Colonic mucosa (tissue), 4 donors: ENCODE measurements around the gene KHDC1L. TPM values are rescaled to one million over a fixed set of nuclear protein-coding genes. Genes with fewer than 3 reads are reported as not detected.
A peak's percentile ranks its signal among the peaks of the same experiment; 100 is the strongest.

Experiments used
- DNase-seq: peaks from one replicate; pipeline ENCODE4 v3.0.0-alpha.2; 2020
- H3K27ac ChIP-seq: fragments of 200-600 bp; one replicate; pipeline ENCODE4 v1.8.0; 2021
- H3K27me3 ChIP-seq: fragments of 200-600 bp; one replicate; pipeline ENCODE4 v1.8.0; 2021
- H3K36me3 ChIP-seq: fragments of 200-600 bp; one replicate; pipeline ENCODE4 v1.8.0; 2021
- H3K4me1 ChIP-seq: fragments of 200-600 bp; one replicate; pipeline ENCODE4 v1.8.0; 2021; ENCODE audit warnings: mild to moderate bottlenecking
- H3K4me3 ChIP-seq: fragments of 200-600 bp; one replicate; pipeline ENCODE4 v1.8.0; 2021
- H3K9ac ChIP-seq, 2 donors: one replicate each; pipeline ENCODE4 v1.7.0; 2013; ENCODE audit warnings: control low read depth in 2 of 2, low read depth in 2 of 2, low read length in 2 of 2
- H3K9me3 ChIP-seq: fragments of 200-600 bp; one replicate; pipeline ENCODE4 v1.8.0; 2021
- intact Hi-C: fragments of 100-400 bp; cut with DNase I; formaldehyde crosslinking; loops from one replicate; pipeline ENCODE4 v1.14.1; 2022
- total RNA-seq, 2 donors: library from RNA; stranded (reverse); fragmentation: NEBNext Ultra II Directional in 1 of 2; extraction: Animal tissue kit (Norgen Biotek cat#: 25700) in 1 of 2; gene quantifications; one replicate each; pipeline ENCODE4 v1.2.1, GENCODE V29; 2021
- TF ChIP-seq, protein P1 (sequence below): fragments of 200-600 bp; IDR thresholded peaks from one replicate; pipeline ENCODE4 v1.8.0; 2022; ENCODE audit warnings: antibody characterized with exemption, mild to moderate bottlenecking
- donor health status: healthy.
- donor health status: DM: no; HTN: no; CAD: no.
- donor health status: DM: no; HTN: no; CAD: no.

KHDC1L gene
- total RNA-seq, 2 donors from 2014 or later: not detected

GRCh38 chr6:73180763-73181619 is 44.3 kb downstream of the KHDC1L start:
- no peak for DNase-seq
- H3K36me3 ChIP-seq: no peaks in the 10 kb centered on the region
- intact Hi-C loops: no loop called here
- H3K9ac ChIP-seq: no peak overlapping the region
- H3K4me3 ChIP-seq: no peak overlapping the region
- no peaks in the 10 kb centered on the region for H3K9me3 ChIP-seq
- H3K4me1 ChIP-seq: no peaks in the 10 kb centered on the region
- TF ChIP-seq, protein P1, sequence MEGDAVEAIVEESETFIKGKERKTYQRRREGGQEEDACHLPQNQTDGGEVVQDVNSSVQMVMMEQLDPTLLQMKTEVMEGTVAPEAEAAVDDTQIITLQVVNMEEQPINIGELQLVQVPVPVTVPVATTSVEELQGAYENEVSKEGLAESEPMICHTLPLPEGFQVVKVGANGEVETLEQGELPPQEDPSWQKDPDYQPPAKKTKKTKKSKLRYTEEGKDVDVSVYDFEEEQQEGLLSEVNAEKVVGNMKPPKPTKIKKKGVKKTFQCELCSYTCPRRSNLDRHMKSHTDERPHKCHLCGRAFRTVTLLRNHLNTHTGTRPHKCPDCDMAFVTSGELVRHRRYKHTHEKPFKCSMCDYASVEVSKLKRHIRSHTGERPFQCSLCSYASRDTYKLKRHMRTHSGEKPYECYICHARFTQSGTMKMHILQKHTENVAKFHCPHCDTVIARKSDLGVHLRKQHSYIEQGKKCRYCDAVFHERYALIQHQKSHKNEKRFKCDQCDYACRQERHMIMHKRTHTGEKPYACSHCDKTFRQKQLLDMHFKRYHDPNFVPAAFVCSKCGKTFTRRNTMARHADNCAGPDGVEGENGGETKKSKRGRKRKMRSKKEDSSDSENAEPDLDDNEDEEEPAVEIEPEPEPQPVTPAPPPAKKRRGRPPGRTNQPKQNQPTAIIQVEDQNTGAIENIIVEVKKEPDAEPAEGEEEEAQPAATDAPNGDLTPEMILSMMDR: peak; percentile 62
- no peak overlapping the region for H3K27ac ChIP-seq
- H3K27me3 ChIP-seq: no peaks in the 10 kb centered on the region

DNA sequence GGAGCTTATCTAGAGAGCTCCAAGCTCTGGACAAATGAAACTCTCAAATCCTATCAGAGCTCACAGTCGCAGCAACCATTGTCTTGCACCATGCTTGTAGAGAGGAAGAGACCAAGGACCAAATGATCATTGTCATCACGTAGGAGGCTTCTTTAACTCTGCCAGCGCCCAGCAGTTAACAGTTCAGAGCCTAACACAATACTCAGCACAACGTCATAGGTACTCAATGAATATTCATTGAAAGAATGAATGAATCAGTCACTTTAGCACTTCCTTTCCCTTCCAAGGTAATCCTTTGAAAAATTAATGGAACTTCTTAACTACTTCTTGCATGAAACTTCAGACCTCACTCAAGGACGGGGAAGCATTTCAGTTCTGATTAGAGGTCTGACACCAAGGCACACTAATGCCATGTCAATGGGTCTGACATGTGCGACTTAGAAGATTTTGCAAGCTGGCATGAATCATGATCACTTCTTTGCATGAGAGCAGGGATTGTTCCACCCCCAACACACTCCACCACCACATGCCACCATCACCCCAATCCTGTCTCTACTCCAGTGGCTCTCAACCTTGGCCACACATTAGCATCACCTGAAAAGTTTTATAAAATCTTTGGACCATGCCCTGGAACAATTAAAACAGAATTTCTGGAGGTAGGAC is 45.1 kb downstream of the KHDC1L start:
- no peak for DNase-seq
- Histone ChIP-seq H3K36me3 (no peaks in the 10 kb centered on the region), H3K9me3 (no peaks in the 10 kb centered on the region), H3K4me1 (no peaks in the 10 kb centered on the region), H3K9ac (no peak overlapping the region), H3K27ac (no peak overlapping the region), H3K4me3 (no peak overlapping the region), H3K27me3 (no peaks in the 10 kb centered on the region)
- intact Hi-C loops: no loop called here
- TF ChIP-seq, protein P1: no peak

DNA sequence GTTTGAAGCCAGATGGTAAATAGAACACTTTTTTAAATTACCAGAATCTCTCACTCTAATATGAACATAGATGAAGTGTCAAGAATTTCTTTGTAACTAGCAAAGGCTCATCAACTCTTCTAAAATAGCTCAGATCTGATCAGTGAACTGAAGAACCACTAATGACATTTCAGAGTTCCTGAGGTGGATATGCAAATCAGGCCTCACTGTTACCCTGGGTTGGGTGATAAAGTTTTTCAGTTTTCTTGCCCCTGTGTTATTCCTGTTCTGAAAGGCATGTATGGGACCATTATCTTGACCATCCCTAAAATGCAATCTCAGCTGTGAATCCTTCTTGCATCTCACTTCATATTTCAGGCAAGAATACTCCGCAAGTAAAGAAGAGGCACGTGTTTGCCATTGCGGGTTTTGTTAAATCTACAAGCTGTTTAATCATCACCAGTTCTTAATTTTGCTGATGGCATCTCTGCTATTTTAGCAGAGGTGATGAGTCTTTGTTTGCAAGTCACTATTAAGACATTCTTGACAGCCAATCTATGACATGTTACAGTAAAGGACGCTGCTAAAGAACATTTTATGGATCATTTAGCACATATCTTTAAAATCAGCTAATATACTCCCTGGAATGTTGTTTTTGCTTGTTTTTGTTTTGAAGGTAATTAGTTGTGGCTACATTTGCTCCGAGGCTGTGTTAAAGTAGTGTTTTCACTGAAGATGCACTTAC is 47.9 kb downstream of the KHDC1L start:
- DNase-seq: no peak
- Histone ChIP-seq H3K36me3 (no peaks in the 10 kb centered on the region), H3K27ac (no peak overlapping the region), H3K9ac (no peak overlapping the region), H3K4me1 (no peaks in the 10 kb centered on the region), H3K9me3 (no peaks in the 10 kb centered on the region), H3K4me3 (no peak overlapping the region), H3K27me3 (no peaks in the 10 kb centered on the region)
- intact Hi-C loops: no loop called here
- TF ChIP-seq, protein P1: no peak

DNA sequence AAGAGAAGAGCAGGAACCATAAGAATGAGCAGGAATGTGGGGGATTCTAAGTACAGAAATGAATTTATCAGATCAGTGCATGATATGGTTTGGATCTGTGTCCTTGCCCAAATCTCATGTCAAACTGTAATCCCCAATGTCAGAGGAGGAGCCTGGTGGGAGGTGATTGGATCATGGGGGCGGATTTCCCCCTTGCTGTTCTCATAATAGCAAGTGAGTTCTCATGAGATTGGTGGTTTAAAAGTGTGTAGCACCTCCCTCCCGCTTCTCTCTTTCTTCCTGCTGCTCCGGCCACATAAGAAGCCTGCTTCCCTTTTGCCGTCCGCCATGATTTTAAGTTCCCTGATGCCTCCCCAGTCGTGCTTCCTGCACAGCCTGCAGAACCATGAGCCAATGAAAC is 49.2 kb downstream of the KHDC1L start:
- DNase-seq: no peak
- no peaks in the 10 kb centered on the region for H3K4me1 ChIP-seq
- H3K27ac ChIP-seq: no peak overlapping the region
- H3K27me3 ChIP-seq: no peaks in the 10 kb centered on the region
- H3K4me3 ChIP-seq: no peak overlapping the region
- H3K9ac ChIP-seq: no peak overlapping the region
- H3K36me3 ChIP-seq: no peaks in the 10 kb centered on the region
- no peaks in the 10 kb centered on the region for H3K9me3 ChIP-seq
- intact Hi-C loops: no loop called here
- TF ChIP-seq, protein P1: no peak

DNA sequence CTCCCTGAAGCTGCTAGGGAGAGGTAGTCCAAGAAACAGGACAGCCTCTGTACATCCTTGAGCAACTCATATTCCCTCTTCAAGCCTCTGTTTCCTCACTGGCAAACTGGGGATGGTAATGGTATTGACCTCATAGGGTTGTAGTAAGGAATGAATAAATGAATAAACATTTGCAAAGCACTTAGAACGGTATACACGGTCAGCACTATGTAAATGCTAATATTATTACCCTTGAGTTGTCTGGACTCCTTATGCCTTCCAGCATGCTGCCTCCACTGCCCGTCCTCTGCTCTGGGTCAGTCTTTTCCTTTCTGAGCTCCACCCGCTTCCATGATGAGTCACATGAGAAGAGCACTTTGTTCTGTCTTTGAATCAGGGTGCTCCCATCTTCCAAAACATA is 50.6 kb downstream of the KHDC1L start:
- Histone ChIP-seq H3K4me1 (no peaks in the 10 kb centered on the region), H3K36me3 (no peaks in the 10 kb centered on the region), H3K4me3 (no peak overlapping the region), H3K27ac (no peak overlapping the region), H3K9me3 (no peaks in the 10 kb centered on the region), H3K27me3 (no peaks in the 10 kb centered on the region), H3K9ac (no peak overlapping the region)
- TF ChIP-seq, protein P1: no peak
- DNase-seq: no peak
- intact Hi-C loops: no loop called here
